GM12874 (cell line): Measurements from ENCODE around the gene MEIS1.

ENCODE experiments used
- TF ChIP-seq, protein P1 (sequence below): IDR thresholded peaks from 2 replicates; pipeline ENCODE4 v1.5.1; 2011; ENCODE audit warnings: low read depth, mild to moderate bottlenecking, control low read depth, low read length, moderate library complexity; ENCODE audit not compliant: insufficient read depth

MEIS1 gene

DNA sequence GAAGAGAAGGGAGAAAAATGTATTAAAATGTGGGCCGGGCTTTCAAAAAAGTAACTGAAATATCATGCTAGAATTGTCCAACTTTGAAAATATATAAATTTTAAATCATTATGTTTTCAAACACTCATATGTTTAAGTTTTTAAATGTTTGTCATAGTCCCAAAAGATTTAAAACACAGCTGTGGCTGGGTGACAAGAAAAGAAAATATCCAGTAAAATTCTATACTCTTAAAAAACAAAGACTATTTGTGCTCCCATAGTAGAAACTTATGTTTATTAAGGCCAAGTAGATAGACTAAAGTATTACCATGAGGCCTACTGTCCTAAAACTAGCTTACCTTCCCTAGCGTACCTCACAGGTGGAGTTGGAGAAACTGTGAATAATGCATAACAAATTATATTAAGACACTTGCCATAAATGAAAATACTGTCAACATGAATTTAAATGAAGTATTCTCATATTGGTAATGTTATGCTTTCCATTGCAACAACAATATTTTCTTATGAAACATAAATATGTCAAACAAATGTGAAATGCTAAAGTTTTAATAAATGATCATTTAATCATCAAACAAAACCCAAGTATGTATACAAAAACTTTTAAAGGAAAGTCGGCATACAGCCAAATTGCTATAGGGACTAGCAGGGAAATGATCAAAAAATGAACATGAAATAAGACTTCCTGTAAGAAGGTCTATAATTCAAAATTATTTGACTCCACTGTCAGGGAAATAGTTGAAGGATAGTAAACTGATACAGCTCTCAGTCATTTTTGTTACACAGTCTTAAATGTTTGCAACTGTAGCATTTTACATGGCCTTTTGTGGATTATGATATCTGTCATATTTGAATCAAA, 13.4 kb downstream of the MEIS1 start:
- TF ChIP-seq, protein P1, sequence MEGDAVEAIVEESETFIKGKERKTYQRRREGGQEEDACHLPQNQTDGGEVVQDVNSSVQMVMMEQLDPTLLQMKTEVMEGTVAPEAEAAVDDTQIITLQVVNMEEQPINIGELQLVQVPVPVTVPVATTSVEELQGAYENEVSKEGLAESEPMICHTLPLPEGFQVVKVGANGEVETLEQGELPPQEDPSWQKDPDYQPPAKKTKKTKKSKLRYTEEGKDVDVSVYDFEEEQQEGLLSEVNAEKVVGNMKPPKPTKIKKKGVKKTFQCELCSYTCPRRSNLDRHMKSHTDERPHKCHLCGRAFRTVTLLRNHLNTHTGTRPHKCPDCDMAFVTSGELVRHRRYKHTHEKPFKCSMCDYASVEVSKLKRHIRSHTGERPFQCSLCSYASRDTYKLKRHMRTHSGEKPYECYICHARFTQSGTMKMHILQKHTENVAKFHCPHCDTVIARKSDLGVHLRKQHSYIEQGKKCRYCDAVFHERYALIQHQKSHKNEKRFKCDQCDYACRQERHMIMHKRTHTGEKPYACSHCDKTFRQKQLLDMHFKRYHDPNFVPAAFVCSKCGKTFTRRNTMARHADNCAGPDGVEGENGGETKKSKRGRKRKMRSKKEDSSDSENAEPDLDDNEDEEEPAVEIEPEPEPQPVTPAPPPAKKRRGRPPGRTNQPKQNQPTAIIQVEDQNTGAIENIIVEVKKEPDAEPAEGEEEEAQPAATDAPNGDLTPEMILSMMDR = no peak

DNA sequence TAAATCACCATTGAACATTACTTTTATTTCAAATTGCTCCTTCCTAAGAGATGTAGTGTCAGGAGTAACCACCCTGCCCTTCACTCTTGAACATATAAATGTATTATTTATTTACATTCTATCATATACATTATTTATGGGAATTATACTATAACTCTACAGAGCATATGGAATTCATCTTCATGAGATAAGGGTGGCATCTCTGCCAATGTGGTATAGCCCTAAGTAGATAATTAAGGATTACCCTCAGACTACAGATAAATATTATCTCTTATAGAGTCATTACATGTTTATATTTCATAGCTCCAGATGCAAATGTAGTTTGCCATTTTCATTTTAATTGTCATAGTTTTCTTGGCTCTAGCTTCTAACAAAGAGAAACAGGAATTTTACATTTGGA, 17.3 kb downstream of the MEIS1 start:
- TF ChIP-seq, protein P1 = no peak

GRCh38 chr2:66452917-66453316, 18.0 kb downstream of the MEIS1 start:
- TF ChIP-seq, protein P1 = no peak

DNA sequence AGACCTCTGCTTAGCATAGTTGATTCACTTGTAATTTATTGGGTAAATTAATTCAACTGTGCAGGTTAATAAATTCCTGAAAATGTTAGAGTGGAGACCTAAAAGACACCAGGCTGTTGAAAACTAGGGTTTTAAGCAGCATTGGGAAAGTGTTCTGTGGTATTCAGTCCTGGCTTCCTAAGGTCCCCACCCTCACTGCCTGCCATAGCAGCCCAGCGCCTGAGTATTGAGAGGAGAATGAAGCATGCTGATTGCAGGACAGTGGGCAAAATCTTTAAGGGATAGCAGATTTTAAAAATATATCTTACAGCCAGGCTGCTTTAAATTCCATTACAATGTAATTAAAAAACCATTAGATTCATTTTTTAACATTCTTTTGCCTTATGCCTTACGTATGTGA, 20.6 kb downstream of the MEIS1 start:
- TF ChIP-seq, protein P1 = no peak

DNA sequence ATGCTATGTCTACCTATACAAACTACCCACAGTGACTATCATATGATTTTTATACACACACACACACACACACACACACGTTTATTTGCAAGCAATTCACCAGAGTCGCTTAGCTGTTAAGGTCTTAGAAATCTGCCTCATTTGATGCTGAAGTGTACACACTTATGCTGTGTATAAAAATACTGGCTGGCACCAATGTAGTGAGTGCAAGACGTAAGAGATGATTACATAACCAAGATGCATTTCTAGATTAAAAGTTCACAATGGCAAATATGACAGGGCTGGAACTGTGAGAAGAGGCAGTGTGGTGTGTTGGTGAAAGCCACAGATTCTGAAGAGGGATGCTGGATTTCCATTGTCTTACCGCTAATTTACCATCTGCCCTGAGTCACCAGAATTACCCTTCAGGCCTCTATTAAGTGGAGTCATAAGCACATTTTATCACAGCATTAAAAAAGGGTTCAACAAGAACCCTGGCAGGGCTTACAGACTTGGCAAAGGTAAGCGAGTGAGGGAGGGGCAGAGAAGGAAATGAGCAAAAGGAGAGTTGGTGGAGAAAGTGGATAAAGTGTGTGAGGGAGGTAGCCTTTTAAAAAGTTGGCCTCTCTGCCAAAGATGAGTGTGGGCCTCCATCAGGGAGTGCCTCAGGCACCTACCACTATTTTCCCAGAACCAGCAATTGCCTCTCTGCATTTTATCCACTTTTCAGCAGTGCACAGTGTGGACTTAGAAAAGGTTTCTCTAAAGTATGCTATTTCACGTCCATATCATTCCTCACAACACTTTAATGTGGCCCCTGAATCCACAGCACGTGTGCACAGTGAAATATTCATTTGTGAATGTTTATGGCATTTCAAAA, 21.5 kb downstream of the MEIS1 start:
- TF ChIP-seq, protein P1 = no peak

DNA sequence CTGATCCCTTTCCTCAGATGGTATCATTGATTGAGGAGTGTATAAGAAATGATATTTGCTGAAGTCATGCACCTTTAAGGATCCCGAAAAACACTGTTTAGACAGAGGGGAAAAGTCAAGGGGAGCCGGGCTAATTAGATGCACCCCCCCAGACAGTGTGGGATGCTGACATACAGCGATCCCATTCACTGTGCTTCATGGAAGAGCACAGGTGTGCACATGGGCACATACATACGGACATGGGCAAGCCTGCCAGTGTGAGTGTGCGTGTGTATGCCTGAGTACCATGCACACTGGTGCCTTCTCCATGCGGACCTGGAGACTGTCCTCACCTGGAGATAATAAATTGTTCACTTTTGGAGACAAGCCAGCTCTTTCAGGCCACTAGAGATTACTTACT, 22.6 kb downstream of the MEIS1 start:
- TF ChIP-seq, protein P1 = no peak

GRCh38 chr2:66460031-66460430, 25.1 kb downstream of the MEIS1 start:
- TF ChIP-seq, protein P1 = no peak
